Activated CD4-positive, alpha-beta T cell treated with anti-CD3 and anti-CD28 coated beads, Interleukin-2, amount 10 ng/mL, durations not matched to agents 24 days and 14 days (primary cell): Measurements from ENCODE around the gene METTL26. TPM values are rescaled to one million over a fixed set of nuclear protein-coding genes. Genes with fewer than 3 reads are reported as not detected.

Source experiments
- DNase-seq: peaks from one replicate; pipeline ENCODE4 v3.0.0; 2022
- H3K27ac Mint-ChIP-seq: one replicate; pipeline ENCODE4 v1.8.0; 2022; ENCODE audit warnings: mild to moderate bottlenecking, mixed read lengths
- H3K27me3 Mint-ChIP-seq: one replicate; pipeline ENCODE4 v1.8.0; 2022; ENCODE audit warnings: mixed read lengths
- H3K36me3 Mint-ChIP-seq: one replicate; pipeline ENCODE4 v1.8.0; 2022; ENCODE audit warnings: low read depth, mild to moderate bottlenecking, mixed read lengths
- H3K4me1 Mint-ChIP-seq: one replicate; pipeline ENCODE4 v1.8.0; 2021; ENCODE audit warnings: mixed read lengths
- H3K4me3 Mint-ChIP-seq: one replicate; pipeline ENCODE4 v1.8.0; 2022; ENCODE audit warnings: mild to moderate bottlenecking, moderate library complexity, mixed read lengths
- H3K9me3 Mint-ChIP-seq: one replicate; pipeline ENCODE4 v1.8.0; 2021; ENCODE audit warnings: mixed read lengths
- intact Hi-C: fragments of 100-400 bp; cut with micrococcal nuclease; formaldehyde crosslinking; loops from one replicate; pipeline ENCODE4 v1.15.1; 2023
- total RNA-seq: library from RNA; stranded (reverse); gene quantifications from 2 replicates; pipeline ENCODE4 v1.2.3, GENCODE V29; 2022

METTL26 gene
- total RNA-seq, 1 donor from 2014 or later: 153 TPM

DNA sequence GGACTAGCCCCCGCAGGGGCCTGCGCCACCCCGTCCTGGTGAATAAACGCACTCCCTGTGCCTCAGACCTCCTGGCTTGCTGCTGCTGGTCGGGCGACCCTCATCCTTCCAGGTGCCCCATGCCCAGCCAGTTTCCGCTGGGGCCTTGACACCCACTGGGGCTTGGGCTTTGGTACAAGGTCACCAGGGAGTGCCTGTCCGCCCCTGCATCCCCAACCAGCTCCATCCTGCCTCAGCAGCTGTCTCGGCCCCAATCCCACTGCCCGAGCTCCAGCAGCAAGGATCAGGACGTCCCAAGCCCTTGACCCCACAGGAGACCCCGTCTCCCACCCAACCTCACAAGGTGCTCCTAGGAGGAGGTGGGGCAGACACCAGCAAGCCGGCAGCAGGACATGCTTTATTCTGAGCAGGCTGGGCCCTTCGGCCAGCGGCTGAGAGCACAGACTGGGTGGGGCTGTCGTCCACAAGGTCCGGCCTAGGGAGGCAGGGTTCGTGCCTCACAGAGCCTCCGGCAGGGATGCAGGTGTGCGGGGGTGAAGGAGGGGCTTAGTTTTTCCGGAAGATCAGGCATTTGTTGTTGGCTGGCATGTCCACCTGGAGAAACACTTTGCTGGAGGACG lies 1.9 kb downstream of the METTL26 start:
- DNase-seq: no peak
- Mint-ChIP-seq H3K9me3 (no peaks in the 10 kb centered on the region), H3K4me1 (peaks cover 6% of the 10 kb centered on the region), H3K4me3 (peak overlapping the region; percentile 48), H3K36me3 (no peaks in the 10 kb centered on the region), H3K27ac (peak overlapping the region; percentile 15), H3K27me3 (peaks cover 2% of the 10 kb centered on the region)
- intact Hi-C loops: no loop called here

DNA sequence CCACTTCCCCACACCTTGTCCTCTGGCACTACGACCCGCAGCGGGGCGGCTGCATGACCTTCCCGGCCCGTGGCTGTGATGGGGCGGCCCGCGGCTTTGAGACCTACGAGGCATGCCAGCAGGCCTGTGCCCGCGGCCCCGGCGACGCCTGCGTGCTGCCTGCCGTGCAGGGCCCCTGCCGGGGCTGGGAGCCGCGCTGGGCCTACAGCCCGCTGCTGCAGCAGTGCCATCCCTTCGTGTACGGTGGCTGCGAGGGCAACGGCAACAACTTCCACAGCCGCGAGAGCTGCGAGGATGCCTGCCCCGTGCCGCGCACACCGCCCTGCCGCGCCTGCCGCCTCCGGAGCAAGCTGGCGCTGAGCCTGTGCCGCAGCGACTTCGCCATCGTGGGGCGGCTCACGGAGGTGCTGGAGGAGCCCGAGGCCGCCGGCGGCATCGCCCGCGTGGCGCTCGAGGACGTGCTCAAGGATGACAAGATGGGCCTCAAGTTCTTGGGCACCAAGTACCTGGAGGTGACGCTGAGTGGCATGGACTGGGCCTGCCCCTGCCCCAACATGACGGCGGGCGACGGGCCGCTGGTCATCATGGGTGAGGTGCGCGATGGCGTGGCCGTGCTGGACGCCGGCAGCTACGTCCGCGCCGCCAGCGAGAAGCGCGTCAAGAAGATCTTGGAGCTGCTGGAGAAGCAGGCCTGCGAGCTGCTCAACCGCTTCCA lies 2.6 kb downstream of the METTL26 start:
- Mint-ChIP-seq H3K27me3 (peaks cover 2% of the 10 kb centered on the region), H3K9me3 (no peaks in the 10 kb centered on the region), H3K4me3 (peak overlapping the region; percentile 48), H3K4me1 (peaks cover 6% of the 10 kb centered on the region), H3K36me3 (no peaks in the 10 kb centered on the region), H3K27ac (no peak overlapping the region)
- no peak for DNase-seq
- intact Hi-C loops: no loop called here

DNA sequence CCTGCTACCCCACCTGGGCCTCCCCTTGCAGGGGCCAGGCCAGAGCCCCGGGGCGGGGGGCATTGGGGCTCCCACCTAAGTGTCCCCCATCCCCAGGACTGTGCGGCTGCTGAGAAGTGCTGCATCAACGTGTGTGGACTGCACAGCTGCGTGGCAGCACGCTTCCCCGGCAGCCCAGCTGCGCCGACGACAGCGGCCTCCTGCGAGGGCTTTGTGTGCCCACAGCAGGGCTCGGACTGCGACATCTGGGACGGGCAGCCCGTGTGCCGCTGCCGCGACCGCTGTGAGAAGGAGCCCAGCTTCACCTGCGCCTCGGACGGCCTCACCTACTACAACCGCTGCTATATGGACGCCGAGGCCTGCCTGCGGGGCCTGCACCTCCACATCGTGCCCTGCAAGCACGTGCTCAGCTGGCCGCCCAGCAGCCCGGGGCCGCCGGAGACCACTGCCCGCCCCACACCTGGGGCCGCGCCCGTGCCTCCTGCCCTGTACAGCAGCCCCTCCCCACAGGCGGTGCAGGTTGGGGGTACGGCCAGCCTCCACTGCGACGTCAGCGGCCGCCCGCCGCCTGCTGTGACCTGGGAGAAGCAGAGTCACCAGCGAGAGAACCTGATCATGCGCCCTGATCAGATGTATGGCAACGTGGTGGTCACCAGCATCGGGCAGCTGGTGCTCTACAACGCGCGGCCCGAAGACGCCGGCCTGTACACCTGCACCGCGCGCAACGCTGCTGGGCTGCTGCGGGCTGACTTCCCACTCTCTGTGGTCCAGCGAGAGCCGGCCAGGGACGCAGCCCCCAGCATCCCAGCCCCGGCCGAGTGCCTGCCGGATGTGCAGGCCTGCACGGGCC lies 3.4 kb downstream of the METTL26 start:
- no peak for DNase-seq
- no peaks in the 10 kb centered on the region for H3K9me3 Mint-ChIP-seq
- intact Hi-C loops: no loop called here
- peaks cover 6% of the 10 kb centered on the region for H3K4me1 Mint-ChIP-seq
- H3K36me3 Mint-ChIP-seq: no peaks in the 10 kb centered on the region
- peaks cover 2% of the 10 kb centered on the region for H3K27me3 Mint-ChIP-seq
- no peak overlapping the region for H3K27ac Mint-ChIP-seq
- H3K4me3 Mint-ChIP-seq: no peak overlapping the region

DNA sequence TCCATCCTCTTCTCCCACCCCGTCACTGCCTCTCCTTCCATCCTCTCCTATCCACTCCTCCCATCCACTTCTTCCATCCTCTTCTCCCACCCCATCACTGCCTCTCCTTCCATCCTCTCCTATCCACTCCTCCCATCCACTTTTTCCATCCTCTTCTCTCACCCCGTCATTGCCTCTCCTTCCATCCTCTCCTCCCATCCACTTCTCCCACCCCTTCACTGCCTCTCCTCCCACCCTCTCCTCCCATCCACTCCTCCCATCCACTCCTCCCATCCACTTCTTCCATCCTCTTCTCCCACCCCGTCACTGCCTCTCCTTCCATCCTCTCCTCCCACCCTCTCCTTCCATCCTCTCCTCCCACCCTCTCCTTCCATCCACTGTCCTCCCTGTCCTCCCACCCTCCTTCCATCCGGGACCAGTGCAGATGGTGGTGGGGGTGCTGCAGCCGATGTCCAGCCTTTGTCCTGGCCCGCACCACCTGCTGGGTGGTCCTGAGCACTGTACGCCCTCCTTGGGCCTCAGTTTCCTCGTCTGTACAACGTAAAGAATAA lies 4.2 kb downstream of the METTL26 start:
- no peak overlapping the region for H3K27ac Mint-ChIP-seq
- H3K36me3 Mint-ChIP-seq: no peaks in the 10 kb centered on the region
- peaks cover 2% of the 10 kb centered on the region for H3K27me3 Mint-ChIP-seq
- peaks cover 6% of the 10 kb centered on the region for H3K4me1 Mint-ChIP-seq
- H3K4me3 Mint-ChIP-seq: no peak overlapping the region
- H3K9me3 Mint-ChIP-seq: no peaks in the 10 kb centered on the region
- DNase-seq: no peak
- intact Hi-C loops: no loop called here

GRCh38 chr16:630815-631405 lies 5.2 kb downstream of the METTL26 start, which contains the start of gene WFIKKN1:
Gene WFIKKN1, plus strand, starts transcription at chr16:630985. Its CDS starts 269 bp downstream, at chr16:631254.
- H3K4me3 Mint-ChIP-seq: no peak within 1 kb of the TSS
- no peaks in the 10 kb centered on the region for H3K9me3 Mint-ChIP-seq
- H3K27me3 Mint-ChIP-seq: no peaks in the 10 kb centered on the region
- H3K4me1 Mint-ChIP-seq: peaks cover 2% of the 10 kb centered on the region
- intact Hi-C loops: no loop called here
- no peak within 1 kb of the TSS for H3K27ac Mint-ChIP-seq
- no peak for DNase-seq
- H3K36me3 Mint-ChIP-seq: peaks cover 2% of the 10 kb centered on the region

DNA sequence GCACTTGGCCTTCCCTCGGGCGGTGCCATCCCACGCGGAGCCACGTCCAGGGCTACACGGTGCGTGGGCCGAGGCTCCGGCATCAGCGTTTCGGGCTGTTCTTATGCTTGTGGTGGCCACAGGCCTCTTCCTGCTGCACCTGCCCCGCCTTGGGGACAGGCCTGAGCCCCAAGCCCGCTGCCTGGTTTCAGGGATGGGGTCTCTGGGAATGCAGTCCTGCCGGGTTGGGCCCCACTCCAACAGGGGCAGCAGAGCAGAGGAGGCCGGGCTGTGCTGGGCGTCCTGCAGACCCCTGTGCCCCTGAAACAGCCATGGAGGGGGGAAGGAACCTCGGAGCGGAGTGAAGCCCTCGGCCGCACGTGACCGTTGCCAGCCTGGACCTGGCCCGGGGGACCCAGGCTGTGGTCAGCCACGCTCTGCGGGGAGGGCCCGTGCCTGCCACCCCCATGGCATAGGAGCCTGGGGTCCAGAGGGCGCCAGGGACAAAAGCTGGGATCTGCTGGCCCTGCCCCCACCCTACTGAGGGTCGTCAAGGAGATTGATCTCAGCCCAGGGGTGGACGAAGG lies 5.8 kb downstream of the METTL26 start:
- Mint-ChIP-seq H3K4me3 (no peak overlapping the region), H3K27ac (no peak overlapping the region), H3K27me3 (no peaks in the 10 kb centered on the region), H3K4me1 (peaks cover 2% of the 10 kb centered on the region), H3K9me3 (no peaks in the 10 kb centered on the region), H3K36me3 (peaks cover 2% of the 10 kb centered on the region)
- intact Hi-C loops: no loop called here
- DNase-seq: peak; percentile 55

DNA sequence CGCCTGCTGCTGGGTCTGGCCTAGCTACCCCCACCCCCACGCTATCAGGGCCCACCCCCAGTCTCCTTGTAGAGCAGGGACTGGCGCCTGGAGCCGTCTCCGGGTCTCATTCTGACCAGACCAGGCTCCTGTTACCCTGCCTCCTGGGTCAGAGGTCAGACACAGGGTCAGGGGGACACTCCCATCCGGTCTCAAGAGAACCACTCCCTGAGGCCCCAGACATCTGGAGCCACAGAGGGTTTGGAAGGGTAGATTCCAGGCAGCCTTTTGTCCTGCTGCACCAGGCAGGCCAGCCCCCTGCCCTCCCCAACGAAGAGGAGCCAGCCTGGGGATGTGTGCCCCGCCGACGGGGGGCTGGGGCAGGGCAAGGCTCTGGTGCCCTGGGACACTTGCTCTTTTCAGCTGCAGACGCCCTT lies 6.3 kb downstream of the METTL26 start:
- H3K4me1 Mint-ChIP-seq: peaks cover under 1% of the 10 kb centered on the region
- peaks cover 2% of the 10 kb centered on the region for H3K36me3 Mint-ChIP-seq
- DNase-seq: no peak
- no peaks in the 10 kb centered on the region for H3K9me3 Mint-ChIP-seq
- no peak overlapping the region for H3K4me3 Mint-ChIP-seq
- intact Hi-C loops: no loop called here
- no peak overlapping the region for H3K27ac Mint-ChIP-seq
- H3K27me3 Mint-ChIP-seq: no peaks in the 10 kb centered on the region

- H3K4me3 Mint-ChIP-seq: no peak overlapping the region
- H3K4me1 Mint-ChIP-seq: no peaks in the 10 kb centered on the region
- peaks cover 2% of the 10 kb centered on the region for H3K36me3 Mint-ChIP-seq
- H3K9me3 Mint-ChIP-seq: no peaks in the 10 kb centered on the region
- intact Hi-C loops: no loop called here
- no peak overlapping the region for H3K27ac Mint-ChIP-seq
- no peak for DNase-seq
- no peaks in the 10 kb centered on the region for H3K27me3 Mint-ChIP-seq
Observed at GRCh38 chr16:629185-629832, 6.8 kb downstream of the METTL26 start.

- peaks cover 2% of the 10 kb centered on the region for H3K36me3 Mint-ChIP-seq
- no peak overlapping the region for H3K4me3 Mint-ChIP-seq
- intact Hi-C loops: no loop called here
- no peaks in the 10 kb centered on the region for H3K4me1 Mint-ChIP-seq
- H3K27ac Mint-ChIP-seq: no peak overlapping the region
- H3K9me3 Mint-ChIP-seq: no peaks in the 10 kb centered on the region
- H3K27me3 Mint-ChIP-seq: no peaks in the 10 kb centered on the region
- peak; percentile 55 for DNase-seq
Observed at GRCh38 chr16:628321-629061, 7.6 kb downstream of the METTL26 start.

DNA sequence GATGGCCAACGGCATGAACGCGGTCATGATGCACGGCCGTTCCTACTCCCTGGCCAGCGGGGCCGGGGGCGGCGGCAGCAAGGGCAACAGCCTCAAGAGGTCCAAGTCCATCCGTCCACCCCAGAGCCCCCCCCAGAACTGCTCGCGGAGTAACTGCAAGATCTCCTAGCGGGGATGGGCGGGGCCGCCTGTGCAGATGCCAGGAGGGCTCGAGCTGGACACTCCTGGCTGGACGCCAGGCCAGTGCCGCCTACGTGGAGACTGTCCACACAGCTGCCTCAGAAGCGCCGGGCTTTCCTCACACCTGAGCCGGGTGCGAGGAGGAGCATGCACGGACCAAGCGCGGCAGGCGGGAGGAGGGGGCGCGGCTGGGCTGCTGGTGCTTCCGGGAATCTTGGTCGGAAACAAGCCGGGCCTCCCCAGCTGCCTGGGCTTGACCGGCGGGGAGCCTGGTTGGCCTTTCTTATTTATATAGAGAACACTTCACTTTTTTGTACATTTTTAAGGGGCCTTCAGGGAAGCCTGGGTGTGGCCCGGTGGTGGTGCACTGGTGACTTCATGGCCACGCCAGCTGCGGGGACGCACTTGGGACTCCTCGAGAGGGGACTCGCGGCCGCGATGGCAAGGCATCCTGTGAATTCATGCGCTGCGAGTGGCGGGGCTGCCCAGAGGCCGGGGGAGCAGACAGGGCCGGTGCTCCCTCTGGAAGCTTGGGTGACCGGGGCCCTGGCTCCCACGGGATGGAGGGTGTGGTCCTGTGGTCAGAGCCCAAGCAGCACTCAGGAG lies 8.5 kb downstream of the METTL26 start:
- Mint-ChIP-seq H3K36me3 (peaks cover 2% of the 10 kb centered on the region), H3K9me3 (no peaks in the 10 kb centered on the region), H3K4me1 (no peaks in the 10 kb centered on the region), H3K4me3 (no peak overlapping the region), H3K27me3 (no peaks in the 10 kb centered on the region), H3K27ac (no peak overlapping the region)
- intact Hi-C loops: no loop called here
- DNase-seq: peak; percentile 55

GRCh38 chr16:626787-627453 lies 9.2 kb downstream of the METTL26 start:
- Mint-ChIP-seq H3K4me3 (no peak overlapping the region), H3K27ac (no peak overlapping the region), H3K4me1 (no peaks in the 10 kb centered on the region), H3K27me3 (no peaks in the 10 kb centered on the region), H3K9me3 (no peaks in the 10 kb centered on the region), H3K36me3 (peaks cover 2% of the 10 kb centered on the region)
- intact Hi-C loops: no loop called here
- DNase-seq: no peak
